WERI-Rb-1 (cell line): ENCODE results near the gene ZRANB2.

Source experiments
- DNase-seq: peaks from one replicate; pipeline ENCODE4 v3.0.0-alpha.2; 2020
- H3K27ac ChIP-seq: fragments of 250-450 bp; sonication (Bioruptor Pico); 2 replicates; pipeline ENCODE4 v1.5.1; 2020; ENCODE audit warnings: mild to moderate bottlenecking, moderate library complexity
- H3K27me3 ChIP-seq: fragments of 250-450 bp; sonication (Bioruptor Pico); 2 replicates; pipeline ENCODE4 v1.5.1; 2021; ENCODE audit warnings: mild to moderate bottlenecking, low read depth, moderate library complexity; ENCODE audit not compliant: insufficient read depth, severe bottlenecking
- H3K36me3 ChIP-seq: fragments of 250-450 bp; sonication (Bioruptor Pico); 2 replicates; pipeline ENCODE4 v1.5.1; 2020; ENCODE audit warnings: mild to moderate bottlenecking, moderate library complexity
- H3K4me3 ChIP-seq: 2 replicates; pipeline ENCODE4 v1.5.1; 2011; ENCODE audit warnings: low read depth, mild to moderate bottlenecking, control low read depth, low read length
- H3K9me3 ChIP-seq: fragments of 250-450 bp; sonication (Bioruptor Pico); 2 replicates; pipeline ENCODE4 v1.5.1; 2021; ENCODE audit warnings: mild to moderate bottlenecking, moderate library complexity; ENCODE audit not compliant: severe bottlenecking
- TF ChIP-seq, protein P1 (sequence below): IDR thresholded peaks from 2 replicates; pipeline ENCODE4 v1.5.1; 2011; ENCODE audit warnings: low read depth, mild to moderate bottlenecking, control low read depth, inconsistent platforms, low read length

The ZRANB2 gene

DNA sequence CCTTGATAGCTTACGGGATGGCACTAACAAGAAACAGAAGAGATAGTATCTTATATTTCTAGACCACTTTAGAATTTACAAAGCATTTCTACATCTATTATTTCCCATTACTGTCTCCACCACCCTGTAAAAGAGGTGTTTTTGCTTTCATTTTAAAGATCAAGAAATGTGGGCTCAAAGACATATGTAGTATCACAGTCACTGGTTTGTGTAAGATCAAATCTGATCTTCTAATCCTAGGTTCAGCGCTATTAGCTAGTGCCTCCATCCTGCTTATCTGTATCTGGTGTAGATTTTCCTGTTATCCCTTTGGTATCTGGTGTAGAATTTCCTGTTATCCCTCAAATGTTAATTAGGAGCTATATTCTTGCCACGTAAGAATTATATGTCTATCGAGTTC, 23.6 kb upstream of the ZRANB2 start:
- no peak for DNase-seq
- H3K36me3 ChIP-seq = no peaks in the 10 kb centered on the region
- TF ChIP-seq, protein P1, sequence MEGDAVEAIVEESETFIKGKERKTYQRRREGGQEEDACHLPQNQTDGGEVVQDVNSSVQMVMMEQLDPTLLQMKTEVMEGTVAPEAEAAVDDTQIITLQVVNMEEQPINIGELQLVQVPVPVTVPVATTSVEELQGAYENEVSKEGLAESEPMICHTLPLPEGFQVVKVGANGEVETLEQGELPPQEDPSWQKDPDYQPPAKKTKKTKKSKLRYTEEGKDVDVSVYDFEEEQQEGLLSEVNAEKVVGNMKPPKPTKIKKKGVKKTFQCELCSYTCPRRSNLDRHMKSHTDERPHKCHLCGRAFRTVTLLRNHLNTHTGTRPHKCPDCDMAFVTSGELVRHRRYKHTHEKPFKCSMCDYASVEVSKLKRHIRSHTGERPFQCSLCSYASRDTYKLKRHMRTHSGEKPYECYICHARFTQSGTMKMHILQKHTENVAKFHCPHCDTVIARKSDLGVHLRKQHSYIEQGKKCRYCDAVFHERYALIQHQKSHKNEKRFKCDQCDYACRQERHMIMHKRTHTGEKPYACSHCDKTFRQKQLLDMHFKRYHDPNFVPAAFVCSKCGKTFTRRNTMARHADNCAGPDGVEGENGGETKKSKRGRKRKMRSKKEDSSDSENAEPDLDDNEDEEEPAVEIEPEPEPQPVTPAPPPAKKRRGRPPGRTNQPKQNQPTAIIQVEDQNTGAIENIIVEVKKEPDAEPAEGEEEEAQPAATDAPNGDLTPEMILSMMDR = no peak
- H3K4me3 ChIP-seq = no peak overlapping the region
- H3K9me3 ChIP-seq = no peaks in the 10 kb centered on the region
- H3K27me3 ChIP-seq = no peaks in the 10 kb centered on the region
- H3K27ac ChIP-seq = no peak overlapping the region

DNA sequence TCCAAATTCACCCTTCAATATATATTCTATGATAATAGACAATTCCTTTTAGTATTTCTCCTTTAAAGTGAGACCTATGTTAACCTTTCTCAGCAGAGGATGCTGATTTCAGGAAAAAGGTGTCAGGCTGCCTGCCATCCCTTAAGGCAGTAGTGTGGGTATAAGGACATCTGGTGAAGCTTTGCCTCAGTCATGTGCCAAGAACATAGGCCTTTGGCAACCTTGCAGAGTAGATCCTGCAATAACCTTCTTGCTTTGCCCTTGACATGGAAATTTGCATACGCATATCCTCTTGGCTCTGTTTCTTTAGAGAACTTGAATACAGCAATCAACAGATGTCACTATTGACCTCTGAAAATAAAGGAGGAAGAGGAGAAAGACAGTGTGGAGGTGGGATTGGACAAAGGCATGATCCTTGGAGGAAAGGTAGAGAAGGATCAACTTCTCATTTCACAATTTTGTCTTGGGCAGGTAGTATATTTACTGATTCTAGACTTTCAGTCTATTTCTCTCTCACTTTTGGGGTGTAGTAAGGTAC, 21.1 kb upstream of the ZRANB2 start:
- Histone ChIP-seq H3K27me3 (no peaks in the 10 kb centered on the region), H3K9me3 (no peaks in the 10 kb centered on the region), H3K4me3 (no peak overlapping the region), H3K27ac (no peak overlapping the region), H3K36me3 (no peaks in the 10 kb centered on the region)
- no peak for DNase-seq
- TF ChIP-seq, protein P1 = no peak

DNA sequence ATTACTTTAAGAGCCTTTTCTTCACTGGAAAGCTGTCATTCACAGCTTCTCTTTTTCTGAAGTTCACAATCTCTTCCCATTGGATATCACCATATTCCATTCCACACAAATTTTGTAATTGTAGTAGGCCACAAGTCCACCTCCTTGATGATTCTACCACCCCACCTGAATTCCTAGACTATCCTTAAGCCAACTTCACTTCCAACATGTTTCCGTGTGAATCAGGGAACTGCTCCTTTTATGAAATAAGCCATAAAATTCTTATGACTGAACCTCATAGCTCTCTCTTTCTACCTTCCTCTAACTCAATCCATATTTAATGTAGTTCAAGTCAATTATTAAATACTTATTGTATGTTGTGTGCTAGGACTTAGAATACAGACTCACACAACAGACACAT, 16.6 kb upstream of the ZRANB2 start:
- Histone ChIP-seq H3K9me3 (no peaks in the 10 kb centered on the region), H3K36me3 (no peaks in the 10 kb centered on the region)
- DNase-seq = no peak

DNA sequence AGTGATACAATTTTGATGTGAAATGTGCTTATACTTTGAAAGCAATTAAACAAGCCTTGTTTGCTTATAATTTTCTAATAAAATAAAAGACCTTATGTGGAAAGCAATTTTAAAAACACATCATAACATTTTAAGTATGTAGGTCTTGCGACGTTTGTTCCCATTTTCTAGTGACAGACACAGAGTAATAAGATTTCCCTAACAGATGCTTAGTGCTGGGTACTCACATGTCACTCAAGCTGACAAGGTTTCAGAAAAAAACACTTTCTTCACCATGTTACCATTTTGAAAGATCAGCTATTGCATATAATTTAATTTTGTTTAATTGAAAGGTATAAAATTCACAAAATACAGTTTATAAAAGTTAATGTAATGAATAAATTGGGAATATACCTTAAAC, 14.1 kb upstream of the ZRANB2 start:
- no peak for DNase-seq
- Histone ChIP-seq H3K4me3 (no peak overlapping the region), H3K9me3 (no peaks in the 10 kb centered on the region), H3K27me3 (no peaks in the 10 kb centered on the region), H3K36me3 (no peaks in the 10 kb centered on the region), H3K27ac (peak overlapping the region; percentile 25)
- TF ChIP-seq, protein P1 = no peak

More for the DNA sequence above, 16.6 kb upstream of the ZRANB2 start:
- TF ChIP-seq, protein P1 = no peak
- H3K27ac ChIP-seq = no peak overlapping the region
- H3K4me3 ChIP-seq = no peak overlapping the region
- no peaks in the 10 kb centered on the region for H3K27me3 ChIP-seq

DNA sequence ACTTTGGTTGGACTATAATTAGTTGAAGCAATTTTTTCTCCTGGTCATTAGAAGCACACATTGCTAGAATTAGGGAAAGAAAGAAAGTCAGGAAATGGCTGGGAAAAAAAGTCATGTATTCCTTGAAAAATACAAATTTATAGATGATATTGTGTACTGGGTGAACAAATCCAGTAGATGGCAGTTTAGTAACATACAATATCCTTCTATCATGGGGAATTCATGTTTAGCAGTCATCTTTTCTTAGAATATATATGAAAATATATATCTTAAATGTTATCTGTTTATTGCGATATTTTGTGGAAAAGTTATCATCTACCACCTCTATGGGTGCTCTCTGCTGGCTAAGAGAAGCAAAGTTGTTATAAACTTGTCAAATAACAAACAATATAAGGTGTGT, 13.1 kb upstream of the ZRANB2 start:
- no peak overlapping the region for H3K27ac ChIP-seq
- TF ChIP-seq, protein P1 = 0 out of 2 replicates have a peak, but pooled peaks have one; percentile 6
- DNase-seq = no peak
- no peaks in the 10 kb centered on the region for H3K36me3 ChIP-seq
- no peaks in the 10 kb centered on the region for H3K27me3 ChIP-seq
- no peaks in the 10 kb centered on the region for H3K9me3 ChIP-seq
- H3K4me3 ChIP-seq = no peak overlapping the region

DNA sequence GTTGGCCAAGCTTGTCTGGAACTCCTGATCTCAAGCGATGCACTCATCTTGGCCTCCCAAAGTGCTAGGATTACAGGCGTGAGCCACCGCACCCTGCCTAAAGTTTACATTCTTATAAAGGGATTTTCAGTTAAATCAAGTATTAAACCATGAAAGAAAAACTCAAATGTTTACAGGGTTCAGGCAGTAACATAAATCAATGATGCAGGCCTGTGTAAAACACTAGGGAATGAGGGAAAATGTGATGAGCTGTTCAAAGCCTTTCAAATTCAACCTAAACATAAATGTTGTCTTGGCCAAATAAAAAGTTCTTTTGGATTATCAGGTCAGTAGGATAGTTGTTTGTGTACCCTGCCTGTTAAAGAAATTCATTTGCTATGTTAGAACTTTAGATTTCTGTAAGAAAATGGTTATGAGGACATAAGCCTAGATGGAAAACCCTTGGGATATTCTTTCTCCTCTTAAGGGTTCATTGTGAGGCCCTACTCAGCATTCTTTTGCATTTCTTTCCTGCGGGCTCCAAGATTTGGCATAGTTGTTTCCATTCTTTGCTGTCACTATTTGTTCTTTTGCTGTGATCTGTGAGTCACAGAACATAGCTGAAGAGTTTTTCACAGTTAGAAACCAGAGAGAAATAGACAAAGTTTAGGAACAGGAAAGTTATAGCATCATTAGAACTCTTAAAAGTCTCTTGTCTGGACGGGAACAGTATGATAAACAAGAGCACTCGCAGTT, 8.9 kb upstream of the ZRANB2 start:
- DNase-seq = no peak
- Histone ChIP-seq H3K9me3 (no peaks in the 10 kb centered on the region), H3K4me3 (no peak overlapping the region), H3K27me3 (no peaks in the 10 kb centered on the region), H3K27ac (no peak overlapping the region), H3K36me3 (no peaks in the 10 kb centered on the region)
- TF ChIP-seq, protein P1 = no peak
